Activated T-helper 1 cell treated with Interleukin-2 at 50 U/mL for 16 hours (primary cell): ENCODE measurements around the gene RMRP.
"Not testable (repeated sequence)": the region's sequence is repeated elsewhere in the genome, so short reads cannot be mapped to it uniquely, and the experiment has no call there.

Source experiments
- DNase-seq: peaks from one replicate; pipeline ENCODE4 v3.0.0-alpha.2; 2020; ENCODE audit warnings: low read depth

The RMRP gene

GRCh38 chr9:35664531-35665470 is 7.0 kb upstream of the RMRP start, which contains the start of gene ARHGEF39:
TSS of gene ARHGEF39 (minus strand) at chr9:35665195. CDS start at chr9:35665169, 26 bp downstream.
- DNase-seq: peak; percentile 56

GRCh38 chr9:35662437-35662836 is 4.6 kb upstream of the RMRP start:
- DNase-seq: no peak

GRCh38 chr9:35661756-35662350 is 4.0 kb upstream of the RMRP start:
- no peak for DNase-seq

GRCh38 chr9:35660966-35661415 is 3.2 kb upstream of the RMRP start:
- DNase-seq: no peak

GRCh38 chr9:35659340-35659739 is 1.5 kb upstream of the RMRP start:
- DNase-seq: no peak

- DNase-seq: no peak
Measured at GRCh38 chr9:35658968-35659220, 1.1 kb upstream of the RMRP start.

- peak; percentile 77 for DNase-seq
Measured at GRCh38 chr9:35658137-35658967, 533 bp upstream of the RMRP start, which contains the start of gene CCDC107. TSS of gene CCDC107 (plus strand) at chr9:35658292. CDS start at chr9:35658380, 88 bp downstream.

GRCh38 chr9:35656831-35657545 is 831 bp downstream of the RMRP start:
- DNase-seq: no peak

- no peak for DNase-seq
Measured at GRCh38 chr9:35656348-35656747, 1.5 kb downstream of the RMRP start.

- DNase-seq: no peak
Measured at GRCh38 chr9:35653611-35654010, 4.2 kb downstream of the RMRP start.

- no peak for DNase-seq
Measured at GRCh38 chr9:35652829-35653209, 5.0 kb downstream of the RMRP start.

GRCh38 chr9:35651956-35652828 is 5.6 kb downstream of the RMRP start:
- no peak for DNase-seq

GRCh38 chr9:35650341-35651158 is 7.3 kb downstream of the RMRP start, which contains the start of gene SIT1:
TSS of gene SIT1 (minus strand) at chr9:35650931. CDS start at chr9:35650853, 78 bp downstream.
- no peak for DNase-seq

- no peak for DNase-seq
Measured at GRCh38 chr9:35649431-35650340, 8.1 kb downstream of the RMRP start.

GRCh38 chr9:35646533-35647265 is 11.1 kb downstream of the RMRP start:
- peak; percentile 81 for DNase-seq

GRCh38 chr9:35646153-35646532 is 11.7 kb downstream of the RMRP start:
- no peak for DNase-seq

- DNase-seq: not testable (repeated sequence)
Measured at GRCh38 chr9:35645736-35646135, 12.1 kb downstream of the RMRP start.

- DNase-seq: no peak
Measured at GRCh38 chr9:35643046-35643445, 14.8 kb downstream of the RMRP start.
